Astrocyte (in vitro differentiated cells and primary cell): ENCODE measurements around the gene DNAJC10. TPM values are rescaled to one million over a fixed set of nuclear protein-coding genes. Genes with fewer than 3 reads are reported as not detected.

Source experiments
- DNase-seq: peaks from one replicate; pipeline ENCODE4 v3.0.0-alpha.2; 2010; ENCODE audit warnings: low read depth
- FAIRE-seq: peaks from 2 replicates; lab custom pipeline; 2011; peaks lifted over from hg19 to GRCh38; lab: Jason Lieb, UNC
- H2AFZ ChIP-seq: 2 replicates; pipeline ENCODE4 v1.6.0; 2012; ENCODE audit warnings: low read depth, low read length, inconsistent platforms
- H3K27ac ChIP-seq: 2 replicates; pipeline ENCODE4 v1.5.1; 2011; ENCODE audit warnings: low read depth, low read length, inconsistent platforms
- H3K27me3 ChIP-seq: 2 replicates; pipeline ENCODE4 v1.6.0; 2011; ENCODE audit warnings: low read length, inconsistent platforms; ENCODE audit not compliant: insufficient read depth
- H3K36me3 ChIP-seq: 2 replicates; pipeline ENCODE4 v1.5.1; 2011; ENCODE audit warnings: low read length, inconsistent platforms; ENCODE audit not compliant: insufficient read depth
- H3K4me1 ChIP-seq: 2 replicates; pipeline ENCODE4 v1.5.1; 2011; ENCODE audit warnings: low read length, inconsistent platforms; ENCODE audit not compliant: insufficient read depth
- H3K4me2 ChIP-seq: 2 replicates; pipeline ENCODE4 v1.6.0; 2012; ENCODE audit warnings: low read length, inconsistent platforms
- H3K4me3 ChIP-seq: 2 replicates; pipeline ENCODE4 v1.5.1; 2011; ENCODE audit warnings: low read depth, mild to moderate bottlenecking, low read length, inconsistent platforms; ENCODE audit not compliant: insufficient read depth
- H3K79me2 ChIP-seq: 2 replicates; pipeline ENCODE4 v1.6.0; 2012; ENCODE audit warnings: mild to moderate bottlenecking, low read length, inconsistent platforms; ENCODE audit not compliant: insufficient read depth
- H3K9ac ChIP-seq: 2 replicates; pipeline ENCODE4 v1.6.0; 2012; ENCODE audit warnings: mild to moderate bottlenecking, low read length, inconsistent platforms
- H3K9me3 ChIP-seq: 2 replicates; pipeline ENCODE4 v1.5.1; 2012; ENCODE audit warnings: low read depth, mild to moderate bottlenecking, low read length, inconsistent platforms; ENCODE audit not compliant: insufficient read depth
- H4K20me1 ChIP-seq: 2 replicates; pipeline ENCODE4 v1.6.0; 2012; ENCODE audit warnings: low read length, inconsistent platforms; ENCODE audit not compliant: insufficient read depth
- H3K27ac Mint-ChIP-seq: one replicate; pipeline ENCODE4 v1.8.0; 2021; ENCODE audit warnings: mild to moderate bottlenecking, mixed read lengths; ENCODE audit not compliant: unreplicated experiment
- H3K27me3 Mint-ChIP-seq: one replicate; pipeline ENCODE4 v1.8.0; 2021; ENCODE audit warnings: low read depth, mixed read lengths; ENCODE audit not compliant: unreplicated experiment
- H3K36me3 Mint-ChIP-seq: one replicate; pipeline ENCODE4 v1.8.0; 2021; ENCODE audit warnings: low read depth, mixed read lengths; ENCODE audit not compliant: unreplicated experiment
- H3K4me1 Mint-ChIP-seq: one replicate; pipeline ENCODE4 v1.8.0; 2021; ENCODE audit warnings: low read depth, mixed read lengths; ENCODE audit not compliant: unreplicated experiment
- H3K4me3 Mint-ChIP-seq: one replicate; pipeline ENCODE4 v1.8.0; 2021; ENCODE audit warnings: mild to moderate bottlenecking, moderate library complexity, mixed read lengths; ENCODE audit not compliant: unreplicated experiment
- H3K9me3 Mint-ChIP-seq: one replicate; pipeline ENCODE4 v1.8.0; 2021; ENCODE audit warnings: mild to moderate bottlenecking, mixed read lengths; ENCODE audit not compliant: unreplicated experiment
- EZH2 ChIP-seq: IDR thresholded peaks from 2 replicates; pipeline ENCODE4 v1.6.1; 2012; ENCODE audit warnings: mild to moderate bottlenecking, low read length, inconsistent platforms; ENCODE audit not compliant: insufficient read depth
- total RNA-seq: library from RNA; stranded (reverse); gene quantifications from 2 replicates; pipeline ENCODE4 v1.2.1, GENCODE V29; 2021
- TF ChIP-seq, protein P1 (sequence below): IDR thresholded peaks from 2 replicates; pipeline ENCODE4 v1.5.1; 2011; ENCODE audit warnings: low read depth, mild to moderate bottlenecking, inconsistent platforms, low read length, moderate library complexity; ENCODE audit not compliant: insufficient read depth

The DNAJC10 gene
- total RNA-seq, 1 donor from 2014 or later, result 169 TPM

DNA sequence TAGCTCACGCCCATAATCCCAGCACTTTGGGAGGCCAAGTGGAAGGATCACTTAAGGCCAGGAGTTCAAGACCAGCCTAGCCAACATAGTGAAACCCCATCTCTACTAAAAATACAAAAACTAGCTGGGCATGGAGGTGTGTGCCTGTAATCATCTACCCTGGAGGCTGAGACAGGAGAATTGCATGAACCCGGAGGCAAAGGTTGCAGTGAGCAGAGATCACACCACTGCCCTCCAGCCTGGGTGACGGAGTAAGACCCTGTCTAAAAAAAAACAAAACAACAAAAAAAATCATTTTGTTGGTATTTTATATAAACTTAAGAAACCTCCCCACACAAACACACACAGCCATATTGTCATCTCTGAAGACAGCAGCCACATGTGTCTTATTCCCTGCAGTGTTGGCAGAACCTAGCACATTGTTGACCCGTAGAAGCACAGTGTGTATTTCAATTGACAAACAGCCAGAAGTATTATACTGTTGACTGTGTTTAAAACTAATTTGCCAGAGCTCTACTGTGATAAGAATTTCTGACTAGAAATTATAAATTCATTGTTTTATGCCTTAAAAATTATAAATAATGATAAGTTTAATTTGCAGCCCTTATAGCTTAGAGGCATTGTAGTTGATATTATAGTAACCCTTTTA, 68.1 kb downstream of the DNAJC10 start:
- no peak overlapping the region for H3K4me2 ChIP-seq
- Mint-ChIP-seq H3K4me3 (no peak overlapping the region), H3K9me3 (peaks cover 6% of the 10 kb centered on the region), H3K4me1 (no peaks in the 10 kb centered on the region), H3K27me3 (no peaks in the 10 kb centered on the region), H3K36me3 (peaks cover 14% of the 10 kb centered on the region), H3K27ac (no peak overlapping the region)
- no peaks in the 10 kb centered on the region for H3K79me2 ChIP-seq
- no peak overlapping the region for H3K27ac ChIP-seq
- no peak overlapping the region for H3K9ac ChIP-seq
- H3K9me3 ChIP-seq, result no peaks in the 10 kb centered on the region
- no peak overlapping the region for H3K4me3 ChIP-seq
- FAIRE-seq (no peak), DNase-seq (no peak)
- H3K4me1 ChIP-seq, result no peaks in the 10 kb centered on the region
- no peak overlapping the region for H2AFZ ChIP-seq
- H4K20me1 ChIP-seq, result no peaks in the 10 kb centered on the region
- no peaks in the 10 kb centered on the region for H3K27me3 ChIP-seq
- TF ChIP-seq EZH2, result no peak
- TF ChIP-seq, protein P1, sequence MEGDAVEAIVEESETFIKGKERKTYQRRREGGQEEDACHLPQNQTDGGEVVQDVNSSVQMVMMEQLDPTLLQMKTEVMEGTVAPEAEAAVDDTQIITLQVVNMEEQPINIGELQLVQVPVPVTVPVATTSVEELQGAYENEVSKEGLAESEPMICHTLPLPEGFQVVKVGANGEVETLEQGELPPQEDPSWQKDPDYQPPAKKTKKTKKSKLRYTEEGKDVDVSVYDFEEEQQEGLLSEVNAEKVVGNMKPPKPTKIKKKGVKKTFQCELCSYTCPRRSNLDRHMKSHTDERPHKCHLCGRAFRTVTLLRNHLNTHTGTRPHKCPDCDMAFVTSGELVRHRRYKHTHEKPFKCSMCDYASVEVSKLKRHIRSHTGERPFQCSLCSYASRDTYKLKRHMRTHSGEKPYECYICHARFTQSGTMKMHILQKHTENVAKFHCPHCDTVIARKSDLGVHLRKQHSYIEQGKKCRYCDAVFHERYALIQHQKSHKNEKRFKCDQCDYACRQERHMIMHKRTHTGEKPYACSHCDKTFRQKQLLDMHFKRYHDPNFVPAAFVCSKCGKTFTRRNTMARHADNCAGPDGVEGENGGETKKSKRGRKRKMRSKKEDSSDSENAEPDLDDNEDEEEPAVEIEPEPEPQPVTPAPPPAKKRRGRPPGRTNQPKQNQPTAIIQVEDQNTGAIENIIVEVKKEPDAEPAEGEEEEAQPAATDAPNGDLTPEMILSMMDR, result no peak
- H3K36me3 ChIP-seq, result no peaks in the 10 kb centered on the region

DNA sequence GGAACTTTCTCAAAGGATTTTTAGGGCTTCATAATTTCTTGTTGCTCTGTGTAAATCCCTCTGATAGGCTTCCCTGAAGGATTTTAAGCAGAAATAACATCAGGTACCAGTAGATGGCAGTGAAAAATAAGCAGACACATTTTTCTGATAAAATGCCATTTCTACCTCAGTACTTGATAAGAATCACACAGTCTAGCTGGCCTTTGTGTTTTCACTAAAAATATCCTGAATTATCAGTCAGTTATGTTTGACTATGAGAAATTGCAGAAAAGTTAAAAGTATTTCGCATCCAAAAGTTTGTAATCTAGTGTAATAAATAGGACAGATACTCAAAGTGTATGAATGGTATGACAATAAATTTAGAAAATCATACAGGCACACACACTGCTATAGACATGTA, 68.7 kb downstream of the DNAJC10 start:
- DNase-seq, result peak; percentile 25

DNA sequence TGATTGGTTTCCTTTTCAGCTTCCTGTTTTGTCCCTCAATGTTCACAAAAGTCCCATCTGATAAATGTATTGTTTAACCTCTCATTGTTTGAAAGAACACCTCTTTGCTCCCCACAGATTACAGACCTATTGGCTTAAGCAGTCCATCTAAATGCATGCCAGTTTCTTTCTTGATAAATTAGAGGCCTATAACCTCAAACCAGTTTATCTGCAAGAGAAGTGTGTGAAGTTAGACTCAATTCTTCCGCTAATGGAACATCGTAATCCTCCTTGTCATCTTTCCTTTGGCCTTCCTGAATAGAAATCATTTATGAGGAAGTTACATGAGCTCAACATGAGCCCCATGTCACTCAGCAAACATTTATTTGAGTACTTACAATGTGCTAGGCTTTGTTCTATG, 76.4 kb downstream of the DNAJC10 start:
- no peaks in the 10 kb centered on the region for H3K4me1 Mint-ChIP-seq
- H3K27ac ChIP-seq, result no peak overlapping the region
- DNase-seq (no peak), FAIRE-seq (no peak)
- H3K4me3 ChIP-seq, result no peak overlapping the region
- no peak overlapping the region for H3K27ac Mint-ChIP-seq
- H3K36me3 Mint-ChIP-seq, result peaks cover 2% of the 10 kb centered on the region
- H3K36me3 ChIP-seq, result no peaks in the 10 kb centered on the region
- TF ChIP-seq, protein P1, result no peak
- TF ChIP-seq EZH2, result no peak
- H3K4me3 Mint-ChIP-seq, result no peak overlapping the region
- no peaks in the 10 kb centered on the region for H3K4me1 ChIP-seq
- no peaks in the 10 kb centered on the region for H3K9me3 ChIP-seq
- H3K79me2 ChIP-seq, result no peaks in the 10 kb centered on the region
- H3K9ac ChIP-seq, result no peak overlapping the region
- H3K9me3 Mint-ChIP-seq, result no peaks in the 10 kb centered on the region
- no peak overlapping the region for H2AFZ ChIP-seq
- H3K27me3 ChIP-seq, result no peaks in the 10 kb centered on the region
- H4K20me1 ChIP-seq, result no peaks in the 10 kb centered on the region
- H3K27me3 Mint-ChIP-seq, result no peaks in the 10 kb centered on the region
- H3K4me2 ChIP-seq, result no peak overlapping the region

More for the DNA sequence above, 68.7 kb downstream of the DNAJC10 start:
- Histone ChIP-seq H4K20me1 (no peaks in the 10 kb centered on the region), H3K9ac (no peak overlapping the region), H2AFZ (no peak overlapping the region), H3K36me3 (no peaks in the 10 kb centered on the region), H3K4me1 (no peaks in the 10 kb centered on the region), H3K9me3 (no peaks in the 10 kb centered on the region), H3K27me3 (no peaks in the 10 kb centered on the region), H3K4me3 (no peak overlapping the region), H3K4me2 (no peak overlapping the region), H3K27ac (no peak overlapping the region), H3K79me2 (no peaks in the 10 kb centered on the region)
- Mint-ChIP-seq H3K4me1 (no peaks in the 10 kb centered on the region), H3K27ac (no peak overlapping the region), H3K4me3 (no peak overlapping the region), H3K36me3 (peaks cover 14% of the 10 kb centered on the region), H3K9me3 (peaks cover 6% of the 10 kb centered on the region), H3K27me3 (no peaks in the 10 kb centered on the region)
- peak; percentile 34 for FAIRE-seq
- no peak for TF ChIP-seq EZH2
- TF ChIP-seq, protein P1, result peak; percentile 55
